Aorta (tissue), 5 donors: ENCODE results near the gene MYH13. TPM values are rescaled to one million over a fixed set of nuclear protein-coding genes. Genes with fewer than 3 reads are reported as not detected.

Experiments used
- ATAC-seq: fragments of 200-7000 bp; cut with Tn5 transposase; one replicate; pipeline ENCODE4 v1.9.1; 2022; ENCODE audit warnings: moderate library complexity; ENCODE audit not compliant: low FRiP score
- DNase-seq, 2 donors: peaks; one replicate each; pipeline ENCODE4 v3.0.0-alpha.2; 2020
- H3K27ac ChIP-seq, 2 donors: one replicate each; pipeline ENCODE4 v1.5.1; 2013; ENCODE audit warnings: low read length in 2 of 2, mild to moderate bottlenecking in 2 of 2, moderate library complexity in 2 of 2, control low read depth in 1 of 2, inconsistent platforms in 1 of 2, low read depth in 1 of 2
- H3K27me3 ChIP-seq, 2 donors: one replicate each; pipeline ENCODE4 v1.6.1; 2013; ENCODE audit warnings: control low read depth in 1 of 2, low read length in 1 of 2, mild to moderate bottlenecking in 1 of 2, moderate library complexity in 1 of 2; ENCODE audit not compliant: insufficient read depth in 2 of 2, control insufficient read depth in 1 of 2
- H3K36me3 ChIP-seq, 2 donors: one replicate each; pipeline ENCODE4 v1.6.1; 2013; ENCODE audit warnings: control low read depth in 1 of 2, low read length in 1 of 2, mild to moderate bottlenecking in 1 of 2; ENCODE audit not compliant: insufficient read depth in 2 of 2, control insufficient read depth in 1 of 2
- H3K4me1 ChIP-seq, 2 donors: one replicate each; pipeline ENCODE4 v1.6.1; 2013; ENCODE audit warnings: low read length in 2 of 2, control low read depth in 1 of 2, mild to moderate bottlenecking in 1 of 2, moderate library complexity in 1 of 2; ENCODE audit not compliant: insufficient read depth in 2 of 2, control insufficient read depth in 1 of 2
- H3K4me3 ChIP-seq, 2 donors: one replicate each; pipeline ENCODE4 v1.5.1; 2013; ENCODE audit warnings: low read length in 2 of 2, control low read depth in 1 of 2, mild to moderate bottlenecking in 1 of 2
- H3K9me3 ChIP-seq: one replicate; pipeline ENCODE4 v1.6.1; 2013; ENCODE audit warnings: mild to moderate bottlenecking, low read length; ENCODE audit not compliant: control insufficient read depth
- WGBS, 2 donors: extraction: QIAGEN DNeasy Blood & Tissue Kit; methylation state at CpG; one replicate each; pipeline ENCODE4 v1.1.7; 2013; 5-methylcytosine and 5-hydroxymethylcytosine counted together
- intact Hi-C, 2 donors: fragments of 100-400 bp; cut with DNase I; formaldehyde crosslinking; loops; one replicate each; pipeline versions ENCODE4 v1.14.2 to v1.15.0; 2022
- polyA plus RNA-seq, 2 donors: library from polyadenylated mRNA; stranded (reverse); fragments of 200-250 nt; gene quantifications; one replicate each; pipeline ENCODE4 v1.2.3, GENCODE V29; 2013
- total RNA-seq, 2 donors: library from RNA; stranded (reverse); fragmentation: NEBNext Ultra II Directional; extraction: Animal tissue kit (Norgen Biotek cat#: 25700); gene quantifications; one replicate each; pipeline ENCODE4 v1.2.1, GENCODE V29; 2021
- donor health status: healthy with polysubstance abuse.
- donor health status: Bipolar disorder and iron deficiency.
- donor health status: DM: no; HTN: no; CAD: no.
- donor health status: DM: no; HTN: no; CAD: no.
- donor health status: DM: yes; HTN: yes; CAD: no.

The MYH13 gene
- total and polyA plus RNA-seq, 4 donors: not detected

DNA sequence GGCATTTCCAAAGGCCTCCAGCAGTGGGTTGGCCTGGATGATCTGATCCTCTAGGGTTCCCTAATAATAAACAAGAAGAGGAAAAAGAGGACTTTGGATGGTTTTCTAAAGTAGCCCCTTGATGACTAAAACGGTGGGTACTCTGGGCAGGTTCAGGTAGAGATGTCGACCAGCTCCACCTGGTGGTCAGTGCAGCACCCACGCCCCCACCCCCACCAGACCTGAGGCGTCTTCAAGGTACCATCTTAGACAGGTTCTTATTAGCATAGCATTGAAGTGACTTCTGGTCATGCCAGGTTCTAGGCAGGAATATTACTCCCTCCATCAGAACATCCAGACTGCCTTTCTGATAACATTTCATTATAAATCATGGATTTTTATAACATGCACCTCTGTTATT is 15.0 kb downstream of the MYH13 start:
- intact Hi-C loops: no loop called here
- H3K4me3 ChIP-seq: no peak overlapping the region
- H3K27me3 ChIP-seq: no peaks in the 10 kb centered on the region
- DNase-seq (no peak), ATAC-seq (no peak)
- no peaks in the 10 kb centered on the region for H3K4me1 ChIP-seq
- H3K36me3 ChIP-seq: no peaks in the 10 kb centered on the region
- WGBS, 2 donors: 14 to 15% methylated on average over 4 of the region's 4 CpGs
- H3K9me3 ChIP-seq: no peaks in the 10 kb centered on the region
- no peak overlapping the region for H3K27ac ChIP-seq

DNA sequence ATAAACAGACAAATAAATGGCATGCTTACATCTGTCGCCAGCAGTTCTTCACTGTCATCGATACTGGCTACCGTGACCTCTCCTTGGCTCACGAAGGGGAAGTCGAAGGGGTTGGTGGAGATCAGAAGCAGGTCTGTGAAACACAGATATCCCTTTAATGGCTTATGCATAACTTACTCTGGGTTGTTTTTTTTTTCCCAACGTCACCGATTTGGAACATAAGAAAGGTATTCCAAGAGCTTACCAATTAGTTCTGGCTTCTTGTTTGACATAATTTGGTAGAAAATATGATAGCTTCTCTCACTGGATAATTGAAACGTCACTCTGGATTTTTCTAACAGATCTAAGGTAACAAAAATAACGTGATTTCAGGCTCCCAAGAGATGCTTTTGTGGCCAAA is 18.2 kb downstream of the MYH13 start:
- H3K4me1 ChIP-seq: no peaks in the 10 kb centered on the region
- ATAC-seq (no peak), DNase-seq (no peak)
- H3K36me3 ChIP-seq: no peaks in the 10 kb centered on the region
- H3K9me3 ChIP-seq: no peaks in the 10 kb centered on the region
- no peak overlapping the region for H3K4me3 ChIP-seq
- intact Hi-C loops: no loop called here
- H3K27ac ChIP-seq: no peak overlapping the region
- 70% methylated on average over 9 of the region's 9 CpGs for WGBS, 2 donors
- H3K27me3 ChIP-seq: no peaks in the 10 kb centered on the region

DNA sequence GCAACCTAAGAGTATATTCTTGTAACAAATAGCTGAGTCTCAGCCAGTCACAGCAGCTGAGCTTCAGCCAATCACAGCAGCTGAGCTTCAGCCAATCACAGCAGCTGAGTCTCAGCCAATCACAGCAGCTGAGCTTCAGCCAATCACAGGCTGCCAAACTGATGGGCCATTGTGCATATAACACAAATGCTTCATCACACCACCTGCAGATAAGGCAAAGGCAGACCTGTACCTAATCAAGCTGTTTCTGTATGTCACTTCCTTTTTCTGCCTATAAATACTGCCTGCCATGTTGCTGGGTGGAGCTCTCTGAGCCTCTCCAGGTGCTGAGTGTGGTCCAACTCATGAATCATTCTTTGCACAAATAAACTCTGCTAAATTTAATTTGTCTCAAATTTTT is 19.9 kb downstream of the MYH13 start:
- Histone ChIP-seq H3K9me3 (no peaks in the 10 kb centered on the region), H3K36me3 (no peaks in the 10 kb centered on the region), H3K27me3 (no peaks in the 10 kb centered on the region), H3K4me3 (no peak overlapping the region), H3K27ac (no peak overlapping the region), H3K4me1 (no peaks in the 10 kb centered on the region)
- no peak for ATAC-seq
- intact Hi-C loops: no loop called here
- no peak for DNase-seq

DNA sequence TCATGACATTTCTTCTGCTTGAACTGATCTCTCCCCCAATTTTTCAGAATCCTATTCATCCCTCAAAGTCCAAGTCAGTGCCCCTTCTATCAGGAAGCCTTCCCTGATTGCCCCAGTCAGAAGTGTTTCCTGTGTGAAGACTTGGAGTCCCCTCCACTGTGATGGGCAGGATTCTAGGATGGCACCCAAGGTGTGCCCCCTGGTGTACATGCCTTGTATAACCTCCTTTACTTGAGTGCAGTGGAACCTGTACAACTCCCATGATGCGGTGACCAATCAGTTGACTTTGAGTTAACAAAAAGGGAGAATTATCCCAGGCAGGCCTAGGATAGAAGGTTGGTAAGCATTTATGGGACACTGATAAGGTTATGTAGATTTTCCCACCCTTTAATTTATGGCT is 23.4 kb downstream of the MYH13 start:
- Histone ChIP-seq H3K27me3 (no peaks in the 10 kb centered on the region), H3K36me3 (no peaks in the 10 kb centered on the region), H3K27ac (no peak overlapping the region), H3K4me3 (no peak overlapping the region), H3K4me1 (no peaks in the 10 kb centered on the region), H3K9me3 (no peaks in the 10 kb centered on the region)
- no peak for DNase-seq
- 96 to 98% methylated on average over 1 of the region's 1 CpG for WGBS, 2 donors
- ATAC-seq: no peak
- intact Hi-C loops: no loop called here

DNA sequence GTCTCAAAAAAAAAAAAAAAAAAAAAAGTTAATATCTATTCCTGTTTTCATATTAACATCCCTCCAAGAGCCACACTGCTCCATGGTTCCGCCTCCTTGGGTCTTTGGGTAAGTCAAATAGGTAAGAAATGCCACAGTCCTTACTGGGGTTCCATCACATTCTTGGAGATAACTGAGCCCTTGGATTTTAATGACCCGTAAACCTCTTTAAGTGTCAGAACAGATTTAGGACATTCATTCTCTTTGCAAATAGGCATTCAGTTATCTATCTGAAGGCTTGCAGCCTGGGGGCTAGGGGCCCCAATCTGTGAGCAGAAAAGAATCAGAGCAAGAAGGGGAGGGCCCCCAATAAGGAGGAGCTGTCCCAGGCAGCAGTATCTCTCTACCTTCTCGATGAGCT is 28.0 kb downstream of the MYH13 start:
- WGBS, 2 donors: 91 to 93% methylated on average over 3 of the region's 3 CpGs
- ATAC-seq (no peak), DNase-seq (no peak)
- Histone ChIP-seq H3K27me3 (no peaks in the 10 kb centered on the region), H3K4me3 (no peak overlapping the region), H3K4me1 (no peaks in the 10 kb centered on the region), H3K9me3 (no peaks in the 10 kb centered on the region), H3K27ac (no peak overlapping the region), H3K36me3 (no peaks in the 10 kb centered on the region)
- intact Hi-C loops: no loop called here

DNA sequence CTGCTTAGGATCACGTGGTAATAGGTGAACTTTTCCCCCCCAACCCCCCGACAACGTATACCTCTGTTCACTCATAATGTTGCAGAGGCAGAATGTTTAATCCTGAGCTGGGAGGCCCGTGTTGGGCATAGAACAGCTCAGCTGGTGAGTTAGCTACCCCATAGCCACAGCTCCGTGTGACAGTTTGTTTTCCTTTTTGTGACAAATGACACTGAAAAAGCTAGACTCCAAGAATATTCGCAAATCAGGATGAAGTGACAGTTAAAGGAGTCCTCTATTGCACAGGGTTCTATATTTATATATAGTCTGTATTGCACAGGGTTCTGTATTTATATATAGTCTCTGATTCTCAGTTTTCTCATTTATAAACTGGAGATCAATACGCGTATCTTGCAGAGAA is 33.8 kb downstream of the MYH13 start:
- 10 to 29% methylated on average over 8 of the region's 8 CpGs for WGBS, 2 donors
- intact Hi-C loops: loop anchor here in 1 of 2 donors (10.0 kb wide), 1 partner anchor 276 kb away; no protein-coding TSS in a partner anchor
- H3K27ac ChIP-seq: no peak overlapping the region
- H3K27me3 ChIP-seq: no peaks in the 10 kb centered on the region
- H3K36me3 ChIP-seq: no peaks in the 10 kb centered on the region
- no peak overlapping the region for H3K4me3 ChIP-seq
- ATAC-seq (no peak), DNase-seq (no peak)
- H3K4me1 ChIP-seq: no peaks in the 10 kb centered on the region
- H3K9me3 ChIP-seq: no peaks in the 10 kb centered on the region

DNA sequence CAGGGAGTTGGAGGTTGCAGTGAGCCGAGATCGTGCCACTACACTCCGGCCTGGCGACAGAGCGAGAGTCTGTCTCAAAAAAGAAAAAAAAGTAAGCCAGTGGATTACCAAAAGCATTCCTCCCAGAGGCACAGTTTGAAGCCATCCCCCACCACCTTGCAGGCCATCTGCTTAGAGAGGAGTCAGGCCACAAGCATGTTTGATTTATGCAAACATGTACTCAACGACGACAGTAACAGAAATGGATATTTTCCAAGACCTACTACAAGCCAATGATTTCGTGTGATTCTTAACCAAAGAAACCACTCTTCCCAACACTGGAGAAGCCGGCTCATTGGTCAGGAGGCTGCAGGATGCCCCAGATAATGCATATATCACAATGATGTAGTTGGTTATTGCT is 34.8 kb downstream of the MYH13 start:
- DNase-seq: no peak
- Histone ChIP-seq H3K27ac (no peak overlapping the region), H3K4me3 (no peak overlapping the region), H3K4me1 (no peaks in the 10 kb centered on the region), H3K36me3 (no peaks in the 10 kb centered on the region), H3K9me3 (no peaks in the 10 kb centered on the region), H3K27me3 (no peaks in the 10 kb centered on the region)
- no peak for ATAC-seq
- WGBS, 2 donors: 67 to 70% methylated on average over 9 of the region's 9 CpGs
- intact Hi-C loops: loop anchor here in 1 of 2 donors (10.0 kb wide), 1 partner anchor 277 kb away; no protein-coding TSS in a partner anchor

DNA sequence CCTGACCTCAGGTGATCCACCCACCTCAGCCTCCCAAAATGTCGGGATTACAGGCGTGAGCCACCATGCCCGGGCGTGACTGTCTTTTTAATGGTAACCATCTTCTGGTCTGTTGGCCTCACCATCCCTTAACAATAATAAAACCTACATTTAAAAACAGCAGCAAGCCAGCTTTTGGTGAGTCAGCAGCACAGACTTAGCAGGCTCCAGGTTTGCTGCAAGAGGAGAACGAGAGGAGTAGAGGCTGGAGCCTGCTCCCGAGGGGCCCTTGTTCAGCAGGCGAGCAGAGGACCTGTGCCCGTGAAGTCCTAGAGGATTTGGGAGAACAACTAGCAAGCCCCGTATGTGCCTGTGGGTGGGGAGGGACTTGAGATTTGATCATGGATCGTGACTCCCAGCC is 35.7 kb downstream of the MYH13 start:
- Histone ChIP-seq H3K4me3 (no peak overlapping the region), H3K27me3 (no peaks in the 10 kb centered on the region), H3K36me3 (no peaks in the 10 kb centered on the region), H3K4me1 (no peaks in the 10 kb centered on the region), H3K27ac (no peak overlapping the region), H3K9me3 (no peaks in the 10 kb centered on the region)
- intact Hi-C loops: loop anchor here in 1 of 2 donors (10.0 kb wide), 1 partner anchor 278 kb away; no protein-coding TSS in a partner anchor
- DNase-seq (no peak), ATAC-seq (no peak)
- 49 to 58% methylated on average over 10 of the region's 10 CpGs for WGBS, 2 donors

DNA sequence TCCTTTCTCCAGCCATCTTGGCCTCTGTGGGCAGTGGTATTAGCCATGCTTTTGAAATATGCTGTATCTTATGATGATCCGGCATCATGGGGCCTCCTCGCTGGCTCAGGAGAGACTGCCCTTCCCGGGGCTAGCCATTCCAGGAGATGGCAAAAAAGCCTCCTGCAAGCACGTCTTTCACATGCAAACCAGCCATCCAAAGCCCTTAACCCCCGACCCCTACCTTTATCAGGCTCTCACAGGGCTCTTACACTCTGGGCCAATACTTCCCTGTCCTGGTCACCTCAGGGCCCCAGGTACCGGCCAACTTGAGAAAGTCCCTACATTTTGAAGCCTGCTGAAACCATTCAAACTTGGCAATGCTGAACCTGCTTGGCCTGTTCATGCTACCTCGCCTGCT is 36.4 kb downstream of the MYH13 start:
- no peak overlapping the region for H3K27ac ChIP-seq
- ATAC-seq (no peak), DNase-seq (no peak)
- H3K9me3 ChIP-seq: no peaks in the 10 kb centered on the region
- intact Hi-C loops: loop anchor here in 1 of 2 donors (10.0 kb wide), 1 partner anchor 278 kb away; no protein-coding TSS in a partner anchor
- no peak overlapping the region for H3K4me3 ChIP-seq
- H3K4me1 ChIP-seq: no peaks in the 10 kb centered on the region
- no peaks in the 10 kb centered on the region for H3K27me3 ChIP-seq
- no peaks in the 10 kb centered on the region for H3K36me3 ChIP-seq
- 69% methylated on average over 7 of the region's 7 CpGs for WGBS, 2 donors
